HepG2 (cell line): Measurements from ENCODE around the gene SLC7A8. TPM values are rescaled to one million over a fixed set of nuclear protein-coding genes. Genes with fewer than 3 reads are reported as not detected.

ENCODE experiments used
- ATAC-seq: fragments of 200-7000 bp; cut with Tn5 transposase; 3 replicates; pipeline ENCODE4 v1.9.1; 2020; ENCODE audit warnings: mild to moderate bottlenecking, moderate library complexity
- BruUV-seq: library from RNA; stranded (reverse); fragments of 400-500 nt; replicated peaks from 2 replicates; lab custom pipeline; 2021; lab: Mats Ljungman, UMichigan
- CTCF ChIA-PET: fragments of 300-600 bp; formaldehyde crosslinking; extraction: SDS; loops from one replicate; lab custom pipeline; 2021; ENCODE audit warnings: low total read pairs, inconsistent platforms, low intra/inter-chr PET ratio; lab: Yijun Ruan, JAX
- POLR2A ChIA-PET: fragments of 350-600 bp; sonication (Branson Sonifier 250); formaldehyde crosslinking; loops from one replicate; lab custom pipeline; 2020; ENCODE audit warnings: antibody characterized with exemption, inconsistent platforms; lab: Yijun Ruan, JAX
- DNase-seq: peaks from one replicate; pipeline ENCODE4 v3.0.0-alpha.2; 2015; ENCODE audit warnings: low spot score
- FAIRE-seq: peaks from 3 replicates; lab custom pipeline; 2011; peaks lifted over from hg19 to GRCh38; lab: Jason Lieb, UNC
- H2AFZ ChIP-seq: one replicate; pipeline ENCODE4 v1.6.1; 2011; ENCODE audit warnings: low read length, inconsistent platforms
- H3K27ac ChIP-seq: fragments of 300-600 bp; 3 replicates; pipeline ENCODE4 v1.8.0; 2011; ENCODE audit warnings: mixed run types, mild to moderate bottlenecking, mixed read lengths, low read length, inconsistent platforms; ENCODE audit not compliant: insufficient read depth; ENCODE audit errors: extremely low read length
- H3K27me3 ChIP-seq, 2 experiments: fragments of 200-600 bp in 1 of 2; 2 replicates in 1 of 2; 3 replicates in 1 of 2; pipeline versions ENCODE4 v1.6.0 to v1.8.0; 2011; ENCODE audit warnings: low read length in 2 of 2, mild to moderate bottlenecking in 2 of 2, moderate library complexity in 2 of 2, inconsistent platforms in 1 of 2; ENCODE audit not compliant: insufficient read depth in 2 of 2, control insufficient read depth in 1 of 2
- H3K36me3 ChIP-seq, 2 experiments: fragments of 200-600 bp in 1 of 2; replicated peaks in 1 of 2; 2 replicates in 1 of 2; 3 replicates in 1 of 2; pipeline versions ENCODE4 v1.5.1 to v1.8.0; 2011; ENCODE audit warnings: low read length in 2 of 2, inconsistent platforms in 1 of 2; ENCODE audit not compliant: insufficient read depth in 2 of 2, control insufficient read depth in 1 of 2
- H3K4me1 ChIP-seq: 2 replicates; pipeline ENCODE4 v1.5.1; 2012; ENCODE audit warnings: low read length, inconsistent platforms; ENCODE audit not compliant: insufficient read depth
- H3K4me2 ChIP-seq: 2 replicates; pipeline ENCODE4 v1.6.0; 2011; ENCODE audit warnings: low read depth, low read length, inconsistent platforms
- H3K4me3 ChIP-seq, 3 experiments: fragments of 200-600 bp in 1 of 3; sonication (generic), shearing (Covaris generic) in 1 of 3; replicated peaks in 1 of 3; 2 replicates each; pipeline ENCODE4 v1.5.1; 2011 to 2016; ENCODE audit warnings: low read length in 3 of 3, inconsistent platforms in 2 of 3, low read depth in 2 of 3, mild to moderate bottlenecking in 2 of 3, control low read depth in 1 of 3, mixed read lengths in 1 of 3; ENCODE audit not compliant: insufficient read depth in 1 of 3
- H3K79me2 ChIP-seq: one replicate; pipeline ENCODE4 v1.6.1; 2011; ENCODE audit warnings: low read length, inconsistent platforms; ENCODE audit not compliant: insufficient read depth
- H3K9ac ChIP-seq: 2 replicates; pipeline ENCODE4 v1.6.0; 2011; ENCODE audit warnings: mild to moderate bottlenecking, low read depth, low read length, inconsistent platforms; ENCODE audit not compliant: insufficient read depth
- H3K9me3 ChIP-seq: 2 replicates; pipeline ENCODE4 v1.5.1; 2012; ENCODE audit warnings: mild to moderate bottlenecking, low read length
- H4K20me1 ChIP-seq: 2 replicates; pipeline ENCODE4 v1.6.0; 2011; ENCODE audit warnings: inconsistent platforms, mild to moderate bottlenecking, low read length, moderate library complexity; ENCODE audit not compliant: insufficient read depth
- KDM2A ChIP-seq: sonication (generic); formaldehyde crosslinking; IDR thresholded peaks from 2 replicates; pipeline ENCODE4 v1.4.0; 2020; ENCODE audit warnings: low read depth, missing genetic modification reagents, borderline replicate concordance
- NFATC3 ChIP-seq: sonication (generic); formaldehyde crosslinking; IDR thresholded peaks from 2 replicates; pipeline ENCODE4 v1.5.1; 2020; ENCODE audit warnings: mild to moderate bottlenecking, missing genetic modification reagents
- NFYC ChIP-seq: IDR thresholded peaks from 2 replicates; pipeline ENCODE4 v1.6.1; 2016; ENCODE audit warnings: missing genetic modification reagents, missing compliant biosample characterization
- STAT5B ChIP-seq: sonication (generic); formaldehyde crosslinking; IDR thresholded peaks from 2 replicates; pipeline ENCODE4 v1.4.0; 2020; ENCODE audit warnings: missing genetic modification reagents
- TMF1 ChIP-seq: sonication (generic); formaldehyde crosslinking; IDR thresholded peaks from 2 replicates; pipeline ENCODE4 v1.8.1; 2022; ENCODE audit warnings: low read depth, missing genetic modification reagents
- ZNF136 ChIP-seq: sonication (generic); formaldehyde crosslinking; IDR thresholded peaks from 2 replicates; pipeline ENCODE4 v1.8.1; 2022; ENCODE audit warnings: low read depth, mild to moderate bottlenecking, moderate library complexity, missing genetic modification reagents
- ZNF260 ChIP-seq: sonication (generic); formaldehyde crosslinking; IDR thresholded peaks from 2 replicates; pipeline ENCODE4 v1.4.0; 2020; ENCODE audit warnings: missing genetic modification reagents, low read depth, mild to moderate bottlenecking, borderline replicate concordance
- WGBS: methylation state at CpG from one replicate; pipeline ENCODE4 v1.1.6; 2017; ENCODE audit warnings: low lambda C conversion rate; 5-methylcytosine and 5-hydroxymethylcytosine counted together
- in situ Hi-C: cut with HindIII; loops from 2 replicates; pipeline ENCODE4 v1.10.0; 2017; ENCODE audit warnings: low pct_unique_long_range_greater_than_20kb; ENCODE audit not compliant: extremely low pct_ligation_motif_present
- intact Hi-C: fragments of 100-400 bp; cut with micrococcal nuclease; formaldehyde crosslinking; loops from one replicate; pipeline ENCODE4 v1.10.0; 2022; ENCODE audit not compliant: unreplicated experiment
- polyA plus RNA-seq, 8 experiments: library from polyadenylated mRNA; depleted of rRNA in 3 of 8; stranded (reverse) in 7 of 8; unstranded in 1 of 8; fragments of >200 nt; fragmentation: Illumina TruSeq in 4 of 8; extraction: Trizol in 4 of 8; gene quantifications; 2 replicates each; pipeline versions ENCODE4 v1.2.1 to v1.2.3, GENCODE V29; 2011 to 2016; ENCODE audit warnings: low read depth in 4 of 8, missing spikeins in 1 of 8, mixed read lengths in 1 of 8; ENCODE audit not compliant: insufficient read depth in 1 of 8
- total RNA-seq, 5 experiments: library from RNA; depleted of rRNA; stranded (reverse); fragments of >200 nt; fragmentation: Illumina TruSeq; extraction: Trizol; gene quantifications; 2 replicates each; pipeline ENCODE4 v1.2.3, GENCODE V29; 2016; ENCODE audit warnings: low read depth in 1 of 5
- TF ChIP-seq, protein P1 (sequence below): sonication (generic); formaldehyde crosslinking; conservative IDR thresholded peaks from 2 replicates; pipeline ENCODE4 v1.8.0; 2022; ENCODE audit warnings: low read depth, missing genetic modification reagents

Gene SLC7A8
- total and polyA plus RNA-seq, 2 of the 13 experiments (the other 11 are each of a cell fraction or from before 2014, with no cell fraction given) = 0.25 TPM; not detected in 1

GRCh38 chr14:23177181-23177580, 6.3 kb downstream of the SLC7A8 start:
- Histone ChIP-seq H4K20me1 (no peaks in the 10 kb centered on the region), H3K27me3 (peaks cover 4 to 40% of the 10 kb centered on the region in 2 experiments; a peak in 4 of 5 replicates), H3K9ac (no peak overlapping the region), H3K27ac (no peak overlapping the region), H2AFZ (no peak overlapping the region), H3K4me1 (peaks cover 6% of the 10 kb centered on the region; the same call in 1 of the 2 replicates), H3K4me2 (no peak overlapping the region), H3K79me2 (no peaks in the 10 kb centered on the region), H3K9me3 (no peaks in the 10 kb centered on the region), H3K36me3 (no peaks in the 10 kb centered on the region), H3K4me3 (no peak overlapping the region)
- DNase-seq (no peak), ATAC-seq (no peak; the same call in 2 of the 3 replicates), FAIRE-seq (peak; percentile 52)
- POLR2A ChIA-PET = interaction anchor here (1.4 kb wide), 1 partner anchor 82 kb away, joined by 4 read pairs; the partner anchor contains the start of genes ACIN1 and C14orf119
- WGBS = 44% methylated on average over 2 of the region's 2 CpGs
- intact Hi-C loops (no loop called here), in situ Hi-C loops (no loop called here)
- CTCF ChIA-PET = no interaction called here
- BruUV-seq = no TSS peak
- peak; percentile 43 for TF ChIP-seq NFYC (CRISPR knock-in tag)
- no peak for TF ChIP-seq KDM2A (CRISPR knock-in tag)
- no peak for TF ChIP-seq STAT5B (CRISPR knock-in tag)
- no peak for TF ChIP-seq NFATC3 (CRISPR knock-in tag)
- TF ChIP-seq ZNF136 (CRISPR knock-in tag) = no peak
- TF ChIP-seq ZNF260 = no peak
- TF ChIP-seq, all 625 proteins: peak for 1

DNA sequence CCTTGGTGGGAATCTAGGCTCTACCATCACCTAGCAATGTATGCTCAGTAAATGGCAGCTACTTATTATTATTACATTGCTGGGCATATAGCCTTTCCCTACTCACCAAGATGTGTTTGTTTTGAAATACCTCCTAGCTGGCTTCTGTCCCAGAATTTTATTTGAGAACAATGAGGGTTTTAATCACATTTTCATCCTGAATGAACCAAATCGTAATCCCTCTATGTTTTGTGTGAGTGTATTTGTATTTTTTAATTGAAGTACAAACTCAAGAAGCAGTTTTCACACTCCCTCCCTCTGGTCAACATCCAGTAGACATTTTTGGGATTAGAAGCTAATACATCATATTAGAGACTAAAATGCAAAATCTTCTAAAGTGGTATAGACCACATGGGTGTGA, 7.6 kb downstream of the SLC7A8 start:
- in situ Hi-C loops (no loop called here), intact Hi-C loops (no loop called here)
- BruUV-seq = no TSS peak
- ChIA-PET CTCF (no interaction called here), POLR2A (no interaction called here)
- Histone ChIP-seq H2AFZ (no peak overlapping the region), H3K9ac (no peak overlapping the region), H4K20me1 (no peaks in the 10 kb centered on the region), H3K4me3 (no peak overlapping the region), H3K4me2 (no peak overlapping the region), H3K9me3 (no peaks in the 10 kb centered on the region), H3K36me3 (no peaks in the 10 kb centered on the region), H3K27ac (no peak overlapping the region), H3K27me3 (peaks cover 1 to 40% of the 10 kb centered on the region in 2 experiments; a peak in 3 of 5 replicates), H3K4me1 (peaks cover 15% of the 10 kb centered on the region), H3K79me2 (no peaks in the 10 kb centered on the region)
- no peak for TF ChIP-seq TMF1 (CRISPR knock-in tag)
- TF ChIP-seq, protein P1, sequence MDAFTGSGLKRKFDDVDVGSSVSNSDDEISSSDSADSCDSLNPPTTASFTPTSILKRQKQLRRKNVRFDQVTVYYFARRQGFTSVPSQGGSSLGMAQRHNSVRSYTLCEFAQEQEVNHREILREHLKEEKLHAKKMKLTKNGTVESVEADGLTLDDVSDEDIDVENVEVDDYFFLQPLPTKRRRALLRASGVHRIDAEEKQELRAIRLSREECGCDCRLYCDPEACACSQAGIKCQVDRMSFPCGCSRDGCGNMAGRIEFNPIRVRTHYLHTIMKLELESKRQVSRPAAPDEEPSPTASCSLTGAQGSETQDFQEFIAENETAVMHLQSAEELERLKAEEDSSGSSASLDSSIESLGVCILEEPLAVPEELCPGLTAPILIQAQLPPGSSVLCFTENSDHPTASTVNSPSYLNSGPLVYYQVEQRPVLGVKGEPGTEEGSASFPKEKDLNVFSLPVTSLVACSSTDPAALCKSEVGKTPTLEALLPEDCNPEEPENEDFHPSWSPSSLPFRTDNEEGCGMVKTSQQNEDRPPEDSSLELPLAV (CRISPR knock-in tag) = no peak
- ATAC-seq = no peak
- no peak for DNase-seq
- FAIRE-seq = no peak
- 1% methylated on average over 1 of the region's 1 CpG for WGBS
